Panc1 (cell line): Measurements from ENCODE around the gene PHRF1. TPM values are rescaled to one million over a fixed set of nuclear protein-coding genes. Genes with fewer than 3 reads are reported as not detected.
"Not testable (repeated sequence)": the region's sequence is repeated elsewhere in the genome, so short reads cannot be mapped to it uniquely, and the experiment has no call there.

Experiments used
- ATAC-seq: fragments of 200-7000 bp; cut with Tn5 transposase; 2 replicates; pipeline ENCODE4 v1.9.1; 2020; ENCODE audit warnings: mild to moderate bottlenecking, moderate library complexity
- BruUV-seq: library from RNA; stranded (reverse); fragments of 400-500 nt; replicated peaks from 2 replicates; lab custom pipeline; 2021; lab: Mats Ljungman, UMichigan
- CTCF ChIA-PET: fragments of 300-600 bp; sonication (Branson Sonifier 250); formaldehyde crosslinking; loops from one replicate; lab custom pipeline; 2022; ENCODE audit warnings: antibody characterized with exemption; lab: Charles Lee
- POLR2A ChIA-PET: fragments of 300-600 bp; sonication (Branson Sonifier 250); formaldehyde crosslinking; loops from one replicate; lab custom pipeline; 2022; ENCODE audit warnings: antibody characterized with exemption; lab: Charles Lee
- DNase-seq: peaks from one replicate; pipeline ENCODE4 v3.0.0-alpha.2; 2010; ENCODE audit warnings: low read depth, low spot score
- H3K27ac ChIP-seq: 2 replicates; pipeline ENCODE4 v1.5.1; 2011; ENCODE audit warnings: mild to moderate bottlenecking, low read length, inconsistent platforms
- H3K27me3 ChIP-seq: fragments of 200-500 bp; sonication (Bioruptor generic); 2 replicates; pipeline ENCODE4 v1.6.0; 2014; ENCODE audit warnings: low read length, inconsistent platforms; ENCODE audit not compliant: control insufficient read depth, insufficient read depth
- H3K36me3 ChIP-seq: fragments of 200-500 bp; sonication (Bioruptor generic); 2 replicates; pipeline ENCODE4 v1.5.1; 2014; ENCODE audit warnings: inconsistent platforms, mild to moderate bottlenecking, low read length, moderate library complexity; ENCODE audit not compliant: control insufficient read depth, insufficient read depth
- H3K4me1 ChIP-seq: 2 replicates; pipeline ENCODE4 v1.5.1; 2011; ENCODE audit warnings: inconsistent platforms, mild to moderate bottlenecking, low read length, moderate library complexity; ENCODE audit not compliant: control insufficient read depth, insufficient read depth
- H3K4me3 ChIP-seq, 2 experiments: 2 replicates each; pipeline ENCODE4 v1.5.1; 2011 to 2012; ENCODE audit warnings: low read depth in 2 of 2, low read length in 2 of 2, mild to moderate bottlenecking in 2 of 2, inconsistent platforms in 1 of 2, moderate library complexity in 1 of 2
- H3K9me3 ChIP-seq: fragments of 200-500 bp; sonication (Bioruptor generic); 2 replicates; pipeline ENCODE4 v1.5.1; 2014; ENCODE audit warnings: low read depth, mild to moderate bottlenecking, inconsistent platforms, low read length, moderate library complexity; ENCODE audit not compliant: control insufficient read depth, insufficient read depth
- SIN3A ChIP-seq: IDR thresholded peaks from 2 replicates; pipeline ENCODE4 v1.6.1; 2012; ENCODE audit warnings: low read depth, mild to moderate bottlenecking, low read length, moderate library complexity, borderline replicate concordance; ENCODE audit not compliant: insufficient read depth
- TCF7L2 ChIP-seq: IDR thresholded peaks from 2 replicates; pipeline ENCODE4 v1.6.1; 2011; ENCODE audit warnings: mild to moderate bottlenecking, low read depth, low read length, inconsistent platforms
- in situ Hi-C: cut with HindIII; loops from 2 replicates; pipeline ENCODE4 v1.10.0; 2016; ENCODE audit warnings: low sequenced_read_pairs, low pct_unique_long_range_greater_than_20kb
- intact Hi-C: fragments of 100-400 bp; cut with micrococcal nuclease; formaldehyde crosslinking; loops from one replicate; pipeline ENCODE4 v1.10.0; 2022; ENCODE audit not compliant: unreplicated experiment
- total RNA-seq: library from RNA; stranded (reverse); gene quantifications from one replicate; pipeline ENCODE4 v1.2.1, GENCODE V29; 2021; ENCODE audit not compliant: unreplicated experiment
- TF ChIP-seq, protein P1 (sequence below): fragments of 450-650 bp; IDR thresholded peaks from 2 replicates; pipeline ENCODE4 v1.5.1; 2017; ENCODE audit warnings: mild to moderate bottlenecking
- TF ChIP-seq, protein P2 (sequence below), 2 experiments: IDR thresholded peaks; 2 replicates each; pipeline ENCODE4 v1.6.1; 2011 to 2012; ENCODE audit warnings: low read depth in 2 of 2, control low read depth in 1 of 2, low read length in 1 of 2, mild to moderate bottlenecking in 1 of 2, moderate library complexity in 1 of 2; ENCODE audit not compliant: insufficient read depth in 1 of 2

Gene PHRF1
- total RNA-seq, 1 experiment from 2014 or later: 90.6 TPM

DNA sequence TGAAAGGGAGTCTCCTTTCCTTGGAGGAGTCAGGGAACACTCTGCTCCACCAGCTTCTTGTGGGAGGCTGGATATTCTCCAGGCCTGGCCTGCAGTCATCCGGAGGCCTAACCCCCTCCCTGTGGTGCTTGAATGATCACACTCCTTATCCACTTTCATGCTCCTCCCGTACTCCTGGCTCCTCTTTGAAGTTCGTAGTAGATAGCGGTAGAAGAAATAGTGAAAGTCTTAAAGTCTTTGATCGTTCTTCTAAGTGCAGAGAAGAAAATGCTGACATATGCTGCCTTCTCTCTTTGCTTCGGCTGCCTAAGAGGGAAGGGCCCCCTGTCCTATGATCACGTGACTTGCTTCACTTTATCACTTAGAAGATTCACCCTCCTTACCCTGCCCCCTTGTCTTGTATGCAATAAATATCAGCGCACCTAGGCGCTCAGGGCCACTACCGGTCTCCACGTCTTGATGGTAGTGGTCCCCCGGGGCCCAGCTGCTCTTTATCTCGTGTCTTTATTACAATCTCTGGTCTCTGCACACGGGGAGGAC is 2.2 kb upstream of the PHRF1 start:
- BruUV-seq: TSS peak; percentile 83

DNA sequence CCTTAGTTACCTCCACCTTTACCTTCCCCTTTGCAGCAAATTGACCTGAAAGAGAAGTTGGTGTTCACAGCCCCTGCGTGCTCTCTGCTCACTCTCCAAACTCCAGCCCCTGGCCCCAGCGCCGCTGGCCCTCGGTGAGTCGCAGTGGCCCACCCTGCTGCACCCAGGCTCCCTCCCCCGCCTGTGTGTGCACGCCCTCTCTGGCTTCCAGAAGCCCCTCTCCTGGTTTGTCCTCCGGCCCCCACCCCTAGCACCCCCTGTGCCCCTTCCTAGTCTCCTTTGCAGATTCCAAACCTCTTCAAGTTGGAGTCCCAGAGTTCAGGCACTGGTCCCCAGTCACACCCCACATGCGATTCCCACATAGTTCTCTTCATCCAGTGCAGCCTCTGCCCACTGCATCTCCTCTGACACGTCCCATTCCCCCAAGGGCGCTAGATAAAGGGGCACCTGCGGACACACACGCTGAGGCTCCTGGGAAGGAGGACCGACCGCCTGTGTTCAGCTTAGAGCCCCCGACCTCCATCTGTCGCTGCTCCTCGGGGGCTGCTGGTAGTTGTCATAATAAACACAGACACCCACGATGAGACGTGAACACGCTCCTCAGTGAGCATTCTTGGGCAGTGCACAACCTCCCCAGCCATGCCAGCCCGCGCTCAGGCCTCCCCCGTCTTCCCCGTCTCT is 1.5 kb upstream of the PHRF1 start:
- intact Hi-C loops: no loop called here
- H3K4me1 ChIP-seq: peaks cover 34% of the 10 kb centered on the region
- H3K9me3 ChIP-seq: no peaks in the 10 kb centered on the region
- ATAC-seq (peak; percentile 6), DNase-seq (no peak)
- ChIA-PET POLR2A (interaction anchor here (1.5 kb wide), 1 partner anchor 14 kb away, joined by 5 read pairs; no protein-coding TSS in a partner anchor), CTCF (no interaction called here)
- H3K27me3 ChIP-seq: no peaks in the 10 kb centered on the region
- H3K36me3 ChIP-seq: peaks cover 6% of the 10 kb centered on the region; the same call in 1 of the 2 replicates
- no TSS peak for BruUV-seq
- TF ChIP-seq, protein P1, sequence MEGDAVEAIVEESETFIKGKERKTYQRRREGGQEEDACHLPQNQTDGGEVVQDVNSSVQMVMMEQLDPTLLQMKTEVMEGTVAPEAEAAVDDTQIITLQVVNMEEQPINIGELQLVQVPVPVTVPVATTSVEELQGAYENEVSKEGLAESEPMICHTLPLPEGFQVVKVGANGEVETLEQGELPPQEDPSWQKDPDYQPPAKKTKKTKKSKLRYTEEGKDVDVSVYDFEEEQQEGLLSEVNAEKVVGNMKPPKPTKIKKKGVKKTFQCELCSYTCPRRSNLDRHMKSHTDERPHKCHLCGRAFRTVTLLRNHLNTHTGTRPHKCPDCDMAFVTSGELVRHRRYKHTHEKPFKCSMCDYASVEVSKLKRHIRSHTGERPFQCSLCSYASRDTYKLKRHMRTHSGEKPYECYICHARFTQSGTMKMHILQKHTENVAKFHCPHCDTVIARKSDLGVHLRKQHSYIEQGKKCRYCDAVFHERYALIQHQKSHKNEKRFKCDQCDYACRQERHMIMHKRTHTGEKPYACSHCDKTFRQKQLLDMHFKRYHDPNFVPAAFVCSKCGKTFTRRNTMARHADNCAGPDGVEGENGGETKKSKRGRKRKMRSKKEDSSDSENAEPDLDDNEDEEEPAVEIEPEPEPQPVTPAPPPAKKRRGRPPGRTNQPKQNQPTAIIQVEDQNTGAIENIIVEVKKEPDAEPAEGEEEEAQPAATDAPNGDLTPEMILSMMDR: no peak
- 0 out of 2 replicates have a peak, but pooled peaks have one; percentile 12 for TF ChIP-seq SIN3A
- TF ChIP-seq, protein P2, sequence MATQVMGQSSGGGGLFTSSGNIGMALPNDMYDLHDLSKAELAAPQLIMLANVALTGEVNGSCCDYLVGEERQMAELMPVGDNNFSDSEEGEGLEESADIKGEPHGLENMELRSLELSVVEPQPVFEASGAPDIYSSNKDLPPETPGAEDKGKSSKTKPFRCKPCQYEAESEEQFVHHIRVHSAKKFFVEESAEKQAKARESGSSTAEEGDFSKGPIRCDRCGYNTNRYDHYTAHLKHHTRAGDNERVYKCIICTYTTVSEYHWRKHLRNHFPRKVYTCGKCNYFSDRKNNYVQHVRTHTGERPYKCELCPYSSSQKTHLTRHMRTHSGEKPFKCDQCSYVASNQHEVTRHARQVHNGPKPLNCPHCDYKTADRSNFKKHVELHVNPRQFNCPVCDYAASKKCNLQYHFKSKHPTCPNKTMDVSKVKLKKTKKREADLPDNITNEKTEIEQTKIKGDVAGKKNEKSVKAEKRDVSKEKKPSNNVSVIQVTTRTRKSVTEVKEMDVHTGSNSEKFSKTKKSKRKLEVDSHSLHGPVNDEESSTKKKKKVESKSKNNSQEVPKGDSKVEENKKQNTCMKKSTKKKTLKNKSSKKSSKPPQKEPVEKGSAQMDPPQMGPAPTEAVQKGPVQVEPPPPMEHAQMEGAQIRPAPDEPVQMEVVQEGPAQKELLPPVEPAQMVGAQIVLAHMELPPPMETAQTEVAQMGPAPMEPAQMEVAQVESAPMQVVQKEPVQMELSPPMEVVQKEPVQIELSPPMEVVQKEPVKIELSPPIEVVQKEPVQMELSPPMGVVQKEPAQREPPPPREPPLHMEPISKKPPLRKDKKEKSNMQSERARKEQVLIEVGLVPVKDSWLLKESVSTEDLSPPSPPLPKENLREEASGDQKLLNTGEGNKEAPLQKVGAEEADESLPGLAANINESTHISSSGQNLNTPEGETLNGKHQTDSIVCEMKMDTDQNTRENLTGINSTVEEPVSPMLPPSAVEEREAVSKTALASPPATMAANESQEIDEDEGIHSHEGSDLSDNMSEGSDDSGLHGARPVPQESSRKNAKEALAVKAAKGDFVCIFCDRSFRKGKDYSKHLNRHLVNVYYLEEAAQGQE (IDR thresholded peaks at IDR 0.05; ENCODE audit: insufficient read depth in 1 of 2, low read depth in 2 of 2, low read length in 1 of 2): no peak
- H3K27ac ChIP-seq: peak overlapping the region; percentile 30
- peak overlapping the region; percentile 81 to 83 for H3K4me3 ChIP-seq
- in situ Hi-C loops: no loop called here

More for the DNA sequence above, 2.2 kb upstream of the PHRF1 start:
- POLR2A ChIA-PET, H3K27me3 ChIP-seq, H3K36me3 ChIP-seq, in situ Hi-C loops, ATAC-seq, intact Hi-C loops, CTCF ChIA-PET, H3K9me3 ChIP-seq, H3K27ac ChIP-seq, DNase-seq: not testable (repeated sequence)
- 0 out of 2 replicates have a peak, but pooled peaks have one; percentile 21 for TF ChIP-seq TCF7L2
- Histone ChIP-seq H3K4me1 (peaks cover 32% of the 10 kb centered on the region), H3K4me3 (peak overlapping the region in 1 of 2 experiments; percentile 83; a peak in 1 of 4 replicates)
